GM23338 (cell line): Measurements from ENCODE around the gene SELENOO. TPM values are rescaled to one million over a fixed set of nuclear protein-coding genes. Genes with fewer than 3 reads are reported as not detected.

Source experiments
- ATAC-seq: fragments of 200-7000 bp; cut with Tn5 transposase; 3 replicates; pipeline ENCODE4 v1.9.1; 2020
- DNase-seq: peaks from one replicate; pipeline ENCODE4 v3.0.0-alpha.2; 2015; ENCODE audit warnings: low spot score
- H2AFZ ChIP-seq: fragments of 200-600 bp; sonication (generic); 2 replicates; pipeline ENCODE4 v1.8.0; 2016; ENCODE audit warnings: antibody characterized with exemption, mild to moderate bottlenecking, moderate library complexity
- H3F3A ChIP-seq: fragments of 200-600 bp; sonication (generic); replicated peaks from 2 replicates; pipeline ENCODE4 v1.8.0; 2017; ENCODE audit warnings: antibody characterized with exemption, mixed run types, low read depth
- H3K27ac ChIP-seq: fragments of 200-600 bp; sonication (generic); 2 replicates; pipeline ENCODE4 v1.6.1; 2016; ENCODE audit warnings: low read depth
- H3K27me3 ChIP-seq: fragments of 200-600 bp; sonication (generic); 2 replicates; pipeline ENCODE4 v1.8.0; 2016; ENCODE audit warnings: mild to moderate bottlenecking, mixed run types, moderate library complexity; ENCODE audit not compliant: insufficient read depth
- H3K36me3 ChIP-seq: fragments of 200-600 bp; sonication (generic); 2 replicates; pipeline ENCODE4 v1.8.0; 2016; ENCODE audit warnings: mild to moderate bottlenecking; ENCODE audit not compliant: insufficient read depth
- H3K4me1 ChIP-seq: fragments of 200-600 bp; sonication (generic); 2 replicates; pipeline ENCODE4 v1.8.0; 2016; ENCODE audit warnings: mild to moderate bottlenecking, moderate library complexity; ENCODE audit not compliant: insufficient read depth
- H3K4me2 ChIP-seq: fragments of 200-600 bp; sonication (generic); 2 replicates; pipeline ENCODE4 v1.7.1; 2017; ENCODE audit warnings: mixed run types
- H3K4me3 ChIP-seq: fragments of 200-600 bp; sonication (generic); 2 replicates; pipeline ENCODE4 v1.6.1; 2016; ENCODE audit warnings: mixed run types
- H3K79me2 ChIP-seq: fragments of 200-600 bp; sonication (generic); replicated peaks from 2 replicates; pipeline ENCODE4 v1.8.0; 2017; ENCODE audit warnings: mild to moderate bottlenecking; ENCODE audit not compliant: insufficient read depth
- H3K9me2 ChIP-seq: fragments of 200-600 bp; sonication (generic); 2 replicates; pipeline ENCODE4 v1.8.0; 2017; ENCODE audit not compliant: insufficient read depth
- H4K20me1 ChIP-seq: fragments of 200-600 bp; sonication (generic); replicated peaks from 2 replicates; pipeline ENCODE4 v1.8.0; 2017; ENCODE audit warnings: mild to moderate bottlenecking; ENCODE audit not compliant: insufficient read depth
- H3K27ac Mint-ChIP-seq: 2 replicates; pipeline ENCODE4 v1.8.0; 2020; ENCODE audit warnings: inconsistent platforms, mild to moderate bottlenecking, moderate library complexity, mixed read lengths
- H3K27me3 Mint-ChIP-seq: 3 replicates; pipeline ENCODE4 v1.8.0; 2022; ENCODE audit warnings: low read depth, mild to moderate bottlenecking, moderate library complexity, mixed read lengths, inconsistent platforms; ENCODE audit not compliant: insufficient read depth, poor library complexity
- H3K36me3 Mint-ChIP-seq: 3 replicates; pipeline ENCODE4 v1.8.0; 2021; ENCODE audit warnings: low read depth, mild to moderate bottlenecking, inconsistent platforms, moderate library complexity, mixed read lengths
- H3K4me1 Mint-ChIP-seq: 3 replicates; pipeline ENCODE4 v1.8.0; 2020; ENCODE audit warnings: mild to moderate bottlenecking, inconsistent platforms, mixed read lengths
- H3K4me3 Mint-ChIP-seq: 3 replicates; pipeline ENCODE4 v1.8.0; 2021; ENCODE audit warnings: moderate library complexity, mild to moderate bottlenecking, inconsistent platforms, mixed read lengths
- H3K9me3 Mint-ChIP-seq: 3 replicates; pipeline ENCODE4 v1.8.0; 2020; ENCODE audit warnings: moderate library complexity, mild to moderate bottlenecking, inconsistent platforms, mixed read lengths
- CREB1 ChIP-seq: fragments of 250-450 bp; sonication (Bioruptor Pico); IDR thresholded peaks from 2 replicates; pipeline ENCODE4 v1.5.0; 2020; ENCODE audit warnings: low read depth, mild to moderate bottlenecking, moderate library complexity
- EZH2 ChIP-seq: fragments of 200-600 bp; sonication (generic); IDR thresholded peaks from one replicate; pipeline ENCODE4 v1.8.0; 2017; ENCODE audit warnings: antibody characterized with exemption, mild to moderate bottlenecking, low read depth; ENCODE audit not compliant: unreplicated experiment
- EZH2phosphoT487 ChIP-seq: fragments of 200-600 bp; sonication (generic); IDR thresholded peaks from one replicate; pipeline ENCODE4 v1.8.1; 2018; ENCODE audit warnings: antibody characterized with exemption; ENCODE audit not compliant: unreplicated experiment
- JUNB ChIP-seq: IDR thresholded peaks from one replicate; pipeline ENCODE4 v1.6.1; 2016; ENCODE audit warnings: antibody characterized with exemption; ENCODE audit not compliant: unreplicated experiment
- NANOG ChIP-seq: IDR thresholded peaks from 2 replicates; pipeline ENCODE4 v1.6.1; 2016; ENCODE audit warnings: antibody characterized with exemption, borderline replicate concordance
- POLR2AphosphoS5 ChIP-seq: IDR thresholded peaks from 2 replicates; pipeline ENCODE4 v1.6.1; 2016; ENCODE audit warnings: antibody characterized with exemption, low read depth
- STAT1 ChIP-seq: IDR thresholded peaks from one replicate; pipeline ENCODE4 v1.6.1; 2016; ENCODE audit warnings: antibody characterized with exemption; ENCODE audit not compliant: unreplicated experiment
- ZNF114 ChIP-seq: fragments of 250-450 bp; sonication (Bioruptor Pico); IDR thresholded peaks from 2 replicates; pipeline ENCODE4 v1.5.0; 2020; ENCODE audit warnings: mild to moderate bottlenecking, moderate library complexity
- ZNF331 ChIP-seq: fragments of 250-450 bp; sonication (Bioruptor Pico); IDR thresholded peaks from 2 replicates; pipeline ENCODE4 v1.5.0; 2020; ENCODE audit warnings: low read depth, mild to moderate bottlenecking, moderate library complexity
- polyA plus RNA-seq: library from polyadenylated mRNA; unstranded; fragments of >200 nt; fragmentation: Nextera tagmentation; extraction: Ambion mirVana; gene quantifications from 2 replicates; pipeline ENCODE4 v1.2.1, GENCODE V29; 2016
- total RNA-seq: library from RNA; depleted of rRNA; stranded (reverse); fragments of >200 nt; shearing (Covaris generic); gene quantifications from 2 replicates; pipeline ENCODE4 v1.2.3, GENCODE V29; 2014
- TF ChIP-seq, protein P1 (sequence below): IDR thresholded peaks from 2 replicates; pipeline ENCODE4 v1.6.1; 2016; ENCODE audit warnings: antibody characterized with exemption
- TF ChIP-seq, protein P2 (sequence below): fragments of 250-450 bp; sonication (Bioruptor Pico); IDR thresholded peaks from 2 replicates; pipeline ENCODE4 v1.5.0; 2020; ENCODE audit warnings: mild to moderate bottlenecking, moderate library complexity
- TF ChIP-seq, protein P3 (sequence below), 2 experiments: fragments of 200-600 bp in 1 of 2; sonication (generic) in 1 of 2; conservative IDR thresholded peaks; 2 replicates each; pipeline versions ENCODE4 v1.5.1 to v1.6.1; 2016 to 2017; ENCODE audit warnings: antibody characterized with exemption in 2 of 2, low read depth in 2 of 2, mild to moderate bottlenecking in 2 of 2, moderate library complexity in 1 of 2
- TF ChIP-seq, protein P4 (sequence below): IDR thresholded peaks from one replicate; pipeline ENCODE4 v1.6.1; 2018; ENCODE audit warnings: antibody characterized with exemption; ENCODE audit not compliant: unreplicated experiment

The SELENOO gene
- total and polyA plus RNA-seq, 2 experiments from 2014 or later = 6.8 to 21.3 TPM

DNA sequence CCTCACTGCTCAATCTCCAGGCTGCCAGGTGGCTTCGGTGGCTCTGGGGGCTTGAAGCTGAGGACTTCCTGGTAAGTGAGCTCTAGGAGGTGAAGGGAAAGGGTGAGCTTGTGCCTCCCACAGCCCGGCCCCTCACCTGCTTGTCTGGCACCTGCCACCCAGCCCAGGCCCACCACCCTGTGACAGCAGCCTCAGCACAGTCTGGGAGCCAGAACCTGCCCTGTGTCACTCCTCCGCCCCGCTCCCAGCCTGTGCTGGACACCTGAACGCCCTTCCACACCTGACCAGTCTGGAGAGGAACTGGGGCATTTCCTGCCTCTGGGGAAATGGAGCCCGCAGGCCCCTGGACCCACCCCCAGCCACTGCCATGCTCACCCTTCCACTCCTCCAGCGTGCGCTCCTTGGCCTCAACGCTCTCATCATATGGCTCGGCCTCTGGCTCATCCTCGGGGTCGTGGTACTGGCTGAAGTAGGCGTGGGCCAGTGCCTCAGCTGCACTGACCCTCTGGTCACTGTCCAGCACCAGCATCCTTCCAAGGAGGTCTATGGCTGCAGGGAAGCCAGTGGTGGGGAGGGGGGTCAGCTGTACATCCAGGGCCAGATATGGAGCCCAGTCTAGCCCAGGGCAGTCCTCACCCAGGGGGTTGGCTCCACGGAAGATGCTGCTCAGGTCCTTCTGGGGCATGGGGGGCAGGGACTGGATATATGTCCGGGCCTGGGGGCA lies 64.3 kb downstream of the SELENOO start:
- no peaks in the 10 kb centered on the region for H3K36me3 Mint-ChIP-seq
- no peak overlapping the region for H2AFZ ChIP-seq
- no peaks in the 10 kb centered on the region for H3K9me3 Mint-ChIP-seq
- H3K4me3 Mint-ChIP-seq = no peak overlapping the region
- no peak overlapping the region for H3K27ac ChIP-seq
- DNase-seq (no peak), ATAC-seq (no peak)
- H3K4me3 ChIP-seq = no peak overlapping the region
- H3K27me3 Mint-ChIP-seq = peaks cover 46% of the 10 kb centered on the region
- TF ChIP-seq, protein P1, sequence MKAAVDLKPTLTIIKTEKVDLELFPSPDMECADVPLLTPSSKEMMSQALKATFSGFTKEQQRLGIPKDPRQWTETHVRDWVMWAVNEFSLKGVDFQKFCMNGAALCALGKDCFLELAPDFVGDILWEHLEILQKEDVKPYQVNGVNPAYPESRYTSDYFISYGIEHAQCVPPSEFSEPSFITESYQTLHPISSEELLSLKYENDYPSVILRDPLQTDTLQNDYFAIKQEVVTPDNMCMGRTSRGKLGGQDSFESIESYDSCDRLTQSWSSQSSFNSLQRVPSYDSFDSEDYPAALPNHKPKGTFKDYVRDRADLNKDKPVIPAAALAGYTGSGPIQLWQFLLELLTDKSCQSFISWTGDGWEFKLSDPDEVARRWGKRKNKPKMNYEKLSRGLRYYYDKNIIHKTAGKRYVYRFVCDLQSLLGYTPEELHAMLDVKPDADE = no peak
- TF ChIP-seq NANOG (no peak), EZH2 (no peak), POLR2AphosphoS5 (no peak), EZH2phosphoT487 (no peak), ZNF114 (CRISPR knock-in tag) (no peak), JUNB (no peak), CREB1 (no peak), STAT1 (no peak), ZNF331 (CRISPR knock-in tag) (no peak)
- TF ChIP-seq, protein P2, sequence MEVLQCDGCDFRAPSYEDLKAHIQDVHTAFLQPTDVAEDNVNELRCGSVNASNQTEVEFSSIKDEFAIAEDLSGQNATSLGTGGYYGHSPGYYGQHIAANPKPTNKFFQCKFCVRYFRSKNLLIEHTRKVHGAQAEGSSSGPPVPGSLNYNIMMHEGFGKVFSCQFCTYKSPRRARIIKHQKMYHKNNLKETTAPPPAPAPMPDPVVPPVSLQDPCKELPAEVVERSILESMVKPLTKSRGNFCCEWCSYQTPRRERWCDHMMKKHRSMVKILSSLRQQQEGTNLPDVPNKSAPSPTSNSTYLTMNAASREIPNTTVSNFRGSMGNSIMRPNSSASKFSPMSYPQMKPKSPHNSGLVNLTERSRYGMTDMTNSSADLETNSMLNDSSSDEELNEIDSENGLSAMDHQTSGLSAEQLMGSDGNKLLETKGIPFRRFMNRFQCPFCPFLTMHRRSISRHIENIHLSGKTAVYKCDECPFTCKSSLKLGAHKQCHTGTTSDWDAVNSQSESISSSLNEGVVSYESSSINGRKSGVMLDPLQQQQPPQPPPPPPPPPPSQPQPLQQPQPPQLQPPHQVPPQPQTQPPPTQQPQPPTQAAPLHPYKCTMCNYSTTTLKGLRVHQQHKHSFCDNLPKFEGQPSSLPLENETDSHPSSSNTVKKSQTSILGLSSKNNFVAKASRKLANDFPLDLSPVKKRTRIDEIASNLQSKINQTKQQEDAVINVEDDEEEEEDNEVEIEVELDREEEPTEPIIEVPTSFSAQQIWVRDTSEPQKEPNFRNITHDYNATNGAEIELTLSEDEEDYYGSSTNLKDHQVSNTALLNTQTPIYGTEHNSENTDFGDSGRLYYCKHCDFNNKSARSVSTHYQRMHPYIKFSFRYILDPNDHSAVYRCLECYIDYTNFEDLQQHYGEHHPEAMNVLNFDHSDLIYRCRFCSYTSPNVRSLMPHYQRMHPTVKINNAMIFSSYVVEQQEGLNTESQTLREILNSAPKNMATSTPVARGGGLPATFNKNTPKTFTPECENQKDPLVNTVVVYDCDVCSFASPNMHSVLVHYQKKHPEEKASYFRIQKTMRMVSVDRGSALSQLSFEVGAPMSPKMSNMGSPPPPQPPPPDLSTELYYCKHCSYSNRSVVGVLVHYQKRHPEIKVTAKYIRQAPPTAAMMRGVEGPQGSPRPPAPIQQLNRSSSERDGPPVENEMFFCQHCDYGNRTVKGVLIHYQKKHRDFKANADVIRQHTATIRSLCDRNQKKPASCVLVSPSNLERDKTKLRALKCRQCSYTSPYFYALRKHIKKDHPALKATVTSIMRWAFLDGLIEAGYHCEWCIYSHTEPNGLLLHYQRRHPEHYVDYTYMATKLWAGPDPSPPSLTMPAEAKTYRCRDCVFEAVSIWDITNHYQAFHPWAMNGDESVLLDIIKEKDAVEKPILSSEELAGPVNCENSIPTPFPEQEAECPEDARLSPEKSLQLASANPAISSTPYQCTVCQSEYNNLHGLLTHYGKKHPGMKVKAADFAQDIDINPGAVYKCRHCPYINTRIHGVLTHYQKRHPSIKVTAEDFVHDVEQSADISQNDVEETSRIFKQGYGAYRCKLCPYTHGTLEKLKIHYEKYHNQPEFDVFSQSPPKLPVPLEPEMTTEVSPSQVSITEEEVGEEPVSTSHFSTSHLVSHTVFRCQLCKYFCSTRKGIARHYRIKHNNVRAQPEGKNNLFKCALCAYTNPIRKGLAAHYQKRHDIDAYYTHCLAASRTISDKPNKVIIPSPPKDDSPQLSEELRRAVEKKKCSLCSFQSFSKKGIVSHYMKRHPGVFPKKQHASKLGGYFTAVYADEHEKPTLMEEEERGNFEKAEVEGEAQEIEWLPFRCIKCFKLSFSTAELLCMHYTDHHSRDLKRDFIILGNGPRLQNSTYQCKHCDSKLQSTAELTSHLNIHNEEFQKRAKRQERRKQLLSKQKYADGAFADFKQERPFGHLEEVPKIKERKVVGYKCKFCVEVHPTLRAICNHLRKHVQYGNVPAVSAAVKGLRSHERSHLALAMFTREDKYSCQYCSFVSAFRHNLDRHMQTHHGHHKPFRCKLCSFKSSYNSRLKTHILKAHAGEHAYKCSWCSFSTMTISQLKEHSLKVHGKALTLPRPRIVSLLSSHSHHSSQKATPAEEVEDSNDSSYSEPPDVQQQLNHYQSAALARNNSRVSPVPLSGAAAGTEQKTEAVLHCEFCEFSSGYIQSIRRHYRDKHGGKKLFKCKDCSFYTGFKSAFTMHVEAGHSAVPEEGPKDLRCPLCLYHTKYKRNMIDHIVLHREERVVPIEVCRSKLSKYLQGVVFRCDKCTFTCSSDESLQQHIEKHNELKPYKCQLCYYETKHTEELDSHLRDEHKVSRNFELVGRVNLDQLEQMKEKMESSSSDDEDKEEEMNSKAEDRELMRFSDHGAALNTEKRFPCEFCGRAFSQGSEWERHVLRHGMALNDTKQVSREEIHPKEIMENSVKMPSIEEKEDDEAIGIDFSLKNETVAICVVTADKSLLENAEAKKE (CRISPR knock-in tag) = no peak
- TF ChIP-seq, protein P3, sequence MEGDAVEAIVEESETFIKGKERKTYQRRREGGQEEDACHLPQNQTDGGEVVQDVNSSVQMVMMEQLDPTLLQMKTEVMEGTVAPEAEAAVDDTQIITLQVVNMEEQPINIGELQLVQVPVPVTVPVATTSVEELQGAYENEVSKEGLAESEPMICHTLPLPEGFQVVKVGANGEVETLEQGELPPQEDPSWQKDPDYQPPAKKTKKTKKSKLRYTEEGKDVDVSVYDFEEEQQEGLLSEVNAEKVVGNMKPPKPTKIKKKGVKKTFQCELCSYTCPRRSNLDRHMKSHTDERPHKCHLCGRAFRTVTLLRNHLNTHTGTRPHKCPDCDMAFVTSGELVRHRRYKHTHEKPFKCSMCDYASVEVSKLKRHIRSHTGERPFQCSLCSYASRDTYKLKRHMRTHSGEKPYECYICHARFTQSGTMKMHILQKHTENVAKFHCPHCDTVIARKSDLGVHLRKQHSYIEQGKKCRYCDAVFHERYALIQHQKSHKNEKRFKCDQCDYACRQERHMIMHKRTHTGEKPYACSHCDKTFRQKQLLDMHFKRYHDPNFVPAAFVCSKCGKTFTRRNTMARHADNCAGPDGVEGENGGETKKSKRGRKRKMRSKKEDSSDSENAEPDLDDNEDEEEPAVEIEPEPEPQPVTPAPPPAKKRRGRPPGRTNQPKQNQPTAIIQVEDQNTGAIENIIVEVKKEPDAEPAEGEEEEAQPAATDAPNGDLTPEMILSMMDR (conservative IDR thresholded peaks at IDR 0.05; ENCODE audit: low read depth in 2 of 2) = no peak
- TF ChIP-seq, protein P4, sequence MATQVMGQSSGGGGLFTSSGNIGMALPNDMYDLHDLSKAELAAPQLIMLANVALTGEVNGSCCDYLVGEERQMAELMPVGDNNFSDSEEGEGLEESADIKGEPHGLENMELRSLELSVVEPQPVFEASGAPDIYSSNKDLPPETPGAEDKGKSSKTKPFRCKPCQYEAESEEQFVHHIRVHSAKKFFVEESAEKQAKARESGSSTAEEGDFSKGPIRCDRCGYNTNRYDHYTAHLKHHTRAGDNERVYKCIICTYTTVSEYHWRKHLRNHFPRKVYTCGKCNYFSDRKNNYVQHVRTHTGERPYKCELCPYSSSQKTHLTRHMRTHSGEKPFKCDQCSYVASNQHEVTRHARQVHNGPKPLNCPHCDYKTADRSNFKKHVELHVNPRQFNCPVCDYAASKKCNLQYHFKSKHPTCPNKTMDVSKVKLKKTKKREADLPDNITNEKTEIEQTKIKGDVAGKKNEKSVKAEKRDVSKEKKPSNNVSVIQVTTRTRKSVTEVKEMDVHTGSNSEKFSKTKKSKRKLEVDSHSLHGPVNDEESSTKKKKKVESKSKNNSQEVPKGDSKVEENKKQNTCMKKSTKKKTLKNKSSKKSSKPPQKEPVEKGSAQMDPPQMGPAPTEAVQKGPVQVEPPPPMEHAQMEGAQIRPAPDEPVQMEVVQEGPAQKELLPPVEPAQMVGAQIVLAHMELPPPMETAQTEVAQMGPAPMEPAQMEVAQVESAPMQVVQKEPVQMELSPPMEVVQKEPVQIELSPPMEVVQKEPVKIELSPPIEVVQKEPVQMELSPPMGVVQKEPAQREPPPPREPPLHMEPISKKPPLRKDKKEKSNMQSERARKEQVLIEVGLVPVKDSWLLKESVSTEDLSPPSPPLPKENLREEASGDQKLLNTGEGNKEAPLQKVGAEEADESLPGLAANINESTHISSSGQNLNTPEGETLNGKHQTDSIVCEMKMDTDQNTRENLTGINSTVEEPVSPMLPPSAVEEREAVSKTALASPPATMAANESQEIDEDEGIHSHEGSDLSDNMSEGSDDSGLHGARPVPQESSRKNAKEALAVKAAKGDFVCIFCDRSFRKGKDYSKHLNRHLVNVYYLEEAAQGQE = no peak
- H3F3A ChIP-seq = no peaks in the 10 kb centered on the region
- peaks cover 8% of the 10 kb centered on the region; the same call in 2 of the 3 replicates for H3K4me1 Mint-ChIP-seq
- peaks cover 62% of the 10 kb centered on the region for H3K27me3 ChIP-seq
- no peak overlapping the region for H3K4me2 ChIP-seq
- peaks cover 13% of the 10 kb centered on the region for H3K4me1 ChIP-seq
- H3K27ac Mint-ChIP-seq = no peak overlapping the region
- no peaks in the 10 kb centered on the region for H3K36me3 ChIP-seq
- no peaks in the 10 kb centered on the region for H3K9me2 ChIP-seq
- no peaks in the 10 kb centered on the region; the same call in 1 of the 2 replicates for H4K20me1 ChIP-seq
- H3K79me2 ChIP-seq = no peaks in the 10 kb centered on the region
